BLaER1 (cell line): ENCODE results near the gene SOBP.

Experiments
- H3K27ac ChIP-seq: shearing (Covaris generic); formaldehyde crosslinking; 2 replicates; pipeline ENCODE4 v1.8.1; 2022
- H3K27me3 ChIP-seq: shearing (Covaris generic); formaldehyde crosslinking; 2 replicates; pipeline ENCODE4 v1.8.1; 2022
- H3K36me3 ChIP-seq: shearing (Covaris generic); formaldehyde crosslinking; 2 replicates; pipeline ENCODE4 v1.8.1; 2022
- H3K4me1 ChIP-seq: shearing (Covaris generic); formaldehyde crosslinking; 2 replicates; pipeline ENCODE4 v1.8.1; 2022
- H3K4me2 ChIP-seq: shearing (Covaris generic); formaldehyde crosslinking; 2 replicates; pipeline ENCODE4 v1.8.1; 2022
- H3K4me3 ChIP-seq: shearing (Covaris generic); formaldehyde crosslinking; 2 replicates; pipeline ENCODE4 v1.8.1; 2022
- H3K9ac ChIP-seq: shearing (Covaris generic); formaldehyde crosslinking; 2 replicates; pipeline ENCODE4 v1.8.1; 2022
- H3K9me3 ChIP-seq: shearing (Covaris generic); formaldehyde crosslinking; 2 replicates; pipeline ENCODE4 v1.8.1; 2022
- H4K20me1 ChIP-seq: shearing (Covaris generic); formaldehyde crosslinking; 2 replicates; pipeline ENCODE4 v1.8.1; 2022
- Cebpa-rat ChIP-seq: shearing (Covaris generic); IDR thresholded peaks from 2 replicates; pipeline ENCODE4 v1.8.1; 2022

SOBP gene

DNA sequence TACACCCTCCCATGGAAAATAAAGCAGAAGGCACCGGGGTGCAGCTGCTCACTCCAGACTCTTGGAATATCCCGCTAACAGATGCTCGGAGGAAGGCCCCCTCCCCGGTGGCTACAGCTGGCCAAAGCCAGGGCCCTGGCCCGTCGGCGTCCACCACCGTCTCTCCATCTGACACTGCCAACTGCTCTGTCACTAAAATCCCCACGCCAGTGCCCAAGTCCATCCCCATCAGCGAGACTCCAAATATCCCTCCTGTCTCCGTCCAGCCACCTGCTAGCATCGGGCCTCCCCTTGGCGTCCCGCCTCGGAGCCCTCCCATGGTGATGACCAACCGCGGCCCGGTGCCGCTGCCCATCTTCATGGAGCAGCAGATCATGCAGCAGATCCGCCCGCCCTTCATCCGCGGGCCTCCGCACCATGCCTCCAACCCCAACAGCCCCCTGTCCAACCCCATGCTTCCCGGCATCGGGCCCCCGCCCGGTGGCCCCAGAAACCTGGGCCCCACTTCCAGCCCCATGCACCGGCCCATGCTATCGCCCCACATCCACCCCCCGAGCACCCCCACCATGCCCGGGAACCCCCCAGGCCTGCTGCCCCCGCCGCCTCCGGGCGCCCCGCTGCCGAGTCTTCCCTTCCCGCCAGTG is 143.9 kb downstream of the SOBP start:
- Histone ChIP-seq H3K4me3 (no peak overlapping the region), H4K20me1 (no peaks in the 10 kb centered on the region), H3K36me3 (no peaks in the 10 kb centered on the region), H3K4me2 (no peak overlapping the region), H3K9me3 (peaks cover 22% of the 10 kb centered on the region), H3K27me3 (no peaks in the 10 kb centered on the region), H3K9ac (no peak overlapping the region), H3K4me1 (no peaks in the 10 kb centered on the region), H3K27ac (no peak overlapping the region)
- TF ChIP-seq Cebpa-rat: no peak

DNA sequence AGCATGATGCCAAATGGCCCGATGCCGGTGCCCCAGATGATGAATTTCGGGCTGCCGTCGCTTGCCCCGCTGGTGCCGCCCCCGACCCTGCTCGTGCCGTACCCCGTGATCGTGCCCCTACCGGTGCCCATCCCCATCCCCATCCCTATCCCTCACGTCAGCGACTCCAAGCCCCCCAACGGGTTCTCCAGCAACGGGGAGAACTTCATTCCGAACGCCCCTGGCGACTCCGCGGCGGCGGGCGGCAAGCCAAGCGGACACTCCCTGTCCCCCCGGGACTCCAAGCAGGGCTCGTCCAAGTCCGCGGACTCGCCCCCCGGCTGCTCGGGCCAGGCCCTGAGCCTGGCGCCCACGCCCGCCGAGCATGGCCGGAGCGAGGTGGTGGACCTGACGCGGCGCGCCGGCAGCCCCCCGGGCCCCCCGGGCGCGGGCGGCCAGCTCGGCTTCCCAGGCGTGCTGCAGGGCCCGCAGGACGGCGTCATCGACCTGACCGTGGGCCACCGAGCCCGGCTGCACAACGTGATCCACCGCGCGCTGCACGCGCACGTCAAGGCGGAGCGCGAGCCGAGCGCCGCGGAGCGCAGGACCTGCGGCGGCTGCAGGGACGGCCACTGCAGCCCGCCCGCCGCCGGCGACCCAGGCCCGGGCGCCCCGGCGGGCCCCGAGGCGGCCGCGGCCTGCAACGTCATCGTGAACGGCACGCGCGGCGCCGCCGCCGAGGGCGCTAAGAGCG is 144.6 kb downstream of the SOBP start:
- Histone ChIP-seq H3K27me3 (no peaks in the 10 kb centered on the region), H3K4me3 (no peak overlapping the region), H3K36me3 (no peaks in the 10 kb centered on the region), H3K4me2 (no peak overlapping the region), H3K4me1 (no peaks in the 10 kb centered on the region), H4K20me1 (no peaks in the 10 kb centered on the region), H3K27ac (no peak overlapping the region), H3K9ac (no peak overlapping the region), H3K9me3 (peaks cover 22% of the 10 kb centered on the region)
- TF ChIP-seq Cebpa-rat: no peak

DNA sequence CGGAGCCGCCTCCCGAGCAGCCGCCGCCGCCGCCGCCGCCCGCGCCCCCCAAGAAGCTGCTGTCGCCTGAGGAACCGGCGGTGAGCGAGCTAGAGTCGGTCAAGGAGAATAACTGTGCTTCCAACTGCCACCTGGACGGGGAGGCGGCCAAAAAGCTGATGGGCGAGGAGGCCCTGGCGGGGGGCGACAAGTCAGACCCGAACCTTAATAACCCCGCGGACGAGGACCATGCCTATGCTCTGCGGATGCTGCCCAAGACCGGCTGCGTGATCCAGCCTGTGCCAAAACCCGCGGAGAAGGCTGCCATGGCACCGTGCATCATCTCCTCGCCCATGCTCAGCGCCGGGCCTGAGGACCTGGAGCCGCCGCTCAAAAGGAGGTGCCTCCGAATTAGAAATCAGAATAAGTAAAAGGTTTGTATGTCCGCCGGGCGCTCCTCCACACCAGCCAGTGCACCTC is 145.2 kb downstream of the SOBP start:
- no peaks in the 10 kb centered on the region for H3K4me1 ChIP-seq
- no peaks in the 10 kb centered on the region for H4K20me1 ChIP-seq
- H3K27me3 ChIP-seq: no peaks in the 10 kb centered on the region
- no peaks in the 10 kb centered on the region for H3K36me3 ChIP-seq
- no peak overlapping the region for H3K4me3 ChIP-seq
- no peak overlapping the region for H3K27ac ChIP-seq
- no peak overlapping the region for H3K9ac ChIP-seq
- no peak overlapping the region for H3K4me2 ChIP-seq
- peaks cover 22% of the 10 kb centered on the region for H3K9me3 ChIP-seq
- no peak for TF ChIP-seq Cebpa-rat

DNA sequence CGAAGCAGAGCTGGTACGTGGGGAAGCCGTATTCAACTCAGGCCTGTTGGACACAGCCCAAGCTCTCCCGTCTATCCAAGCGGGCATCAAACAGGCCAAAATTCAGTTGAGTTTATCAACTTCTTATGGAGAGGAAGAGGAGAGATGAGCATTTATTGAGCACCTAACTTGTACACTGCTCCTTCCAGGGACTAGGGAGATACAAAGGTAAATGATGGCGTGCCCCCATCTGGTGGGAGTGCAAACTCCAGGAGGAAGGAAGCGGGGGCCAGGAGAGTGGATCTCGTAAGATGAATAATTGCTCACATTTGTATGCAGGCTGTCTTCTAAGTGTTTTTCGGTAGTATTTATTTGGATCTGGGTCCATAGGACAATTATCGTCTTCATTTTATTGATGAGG is 146.6 kb downstream of the SOBP start:
- Histone ChIP-seq H3K4me2 (no peak overlapping the region), H3K27ac (no peak overlapping the region), H3K9ac (no peak overlapping the region)

DNA sequence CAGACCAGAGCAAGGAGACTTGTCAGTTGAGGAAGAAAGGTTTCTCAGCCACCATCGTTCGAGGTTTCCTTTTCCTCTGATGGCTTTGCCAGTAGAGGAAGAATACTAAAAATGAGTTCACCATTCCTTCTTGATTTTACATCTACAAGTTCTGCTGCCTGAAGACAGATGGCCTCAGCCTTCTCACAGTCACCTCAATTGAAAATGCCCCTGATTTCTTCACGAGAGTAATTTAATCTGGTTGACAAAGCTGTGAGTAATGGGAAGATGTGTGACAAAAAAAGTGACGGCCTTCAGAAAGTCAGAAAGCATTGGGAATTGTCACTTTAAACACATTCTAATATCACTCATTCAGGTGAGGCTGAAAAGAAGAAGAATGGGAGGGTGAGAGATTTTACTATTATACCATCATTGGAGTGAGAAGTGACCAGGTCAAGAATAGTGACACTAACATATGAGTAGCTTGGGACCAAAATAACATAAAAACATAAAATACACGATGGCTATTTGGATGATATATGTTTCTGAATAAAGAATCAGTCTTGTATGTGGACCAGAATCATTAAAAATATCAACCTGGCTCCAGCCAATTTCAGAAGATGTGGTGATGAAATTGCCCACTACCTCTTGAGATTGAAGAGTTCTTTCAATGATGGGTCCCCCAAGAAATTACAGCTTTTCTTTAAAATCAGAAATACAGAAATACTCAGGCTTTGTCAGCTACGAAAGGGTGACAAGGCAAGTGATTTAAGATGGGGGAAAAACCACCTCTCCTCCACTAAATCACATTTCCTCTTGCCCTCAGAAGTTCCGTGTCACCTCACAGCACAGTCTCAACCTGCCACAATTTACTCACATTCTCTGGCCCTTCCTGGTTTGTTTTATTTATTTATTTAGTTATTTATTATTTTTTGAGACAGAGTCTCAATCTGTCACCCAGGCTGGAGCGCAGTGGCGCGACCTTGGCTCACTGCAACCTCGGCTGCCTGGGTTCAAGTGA is 147.7 kb downstream of the SOBP start:
- no peak overlapping the region for H3K27ac ChIP-seq
- H3K9me3 ChIP-seq: peaks cover 22% of the 10 kb centered on the region
- H4K20me1 ChIP-seq: no peaks in the 10 kb centered on the region
- H3K9ac ChIP-seq: no peak overlapping the region
- no peak for TF ChIP-seq Cebpa-rat
- H3K4me2 ChIP-seq: no peak overlapping the region
- H3K36me3 ChIP-seq: no peaks in the 10 kb centered on the region
- H3K27me3 ChIP-seq: no peaks in the 10 kb centered on the region
- no peak overlapping the region for H3K4me3 ChIP-seq
- H3K4me1 ChIP-seq: peaks cover 11% of the 10 kb centered on the region

More for the DNA sequence above, 146.6 kb downstream of the SOBP start:
- Histone ChIP-seq H4K20me1 (no peaks in the 10 kb centered on the region), H3K9me3 (peaks cover 22% of the 10 kb centered on the region), H3K4me3 (no peak overlapping the region), H3K4me1 (no peaks in the 10 kb centered on the region), H3K27me3 (no peaks in the 10 kb centered on the region), H3K36me3 (no peaks in the 10 kb centered on the region)
- no peak for TF ChIP-seq Cebpa-rat

DNA sequence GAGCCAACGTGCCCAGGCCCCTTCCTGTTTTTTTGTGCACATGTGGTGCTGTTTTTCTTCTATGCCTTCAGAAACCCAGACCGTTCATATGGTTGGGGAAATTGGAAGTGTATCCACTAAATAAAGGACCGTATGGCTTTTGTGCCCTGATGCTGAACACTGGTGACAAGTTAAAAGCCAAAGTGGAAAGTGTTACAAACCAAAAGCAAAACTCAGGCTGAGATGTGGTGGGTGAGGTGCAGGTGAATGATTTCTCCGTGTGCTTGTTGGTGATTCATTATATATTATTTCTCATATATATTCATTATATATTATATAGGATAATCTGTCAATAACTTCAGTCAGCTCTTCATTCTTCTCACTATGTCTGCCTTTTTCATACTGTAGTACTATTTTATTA is 148.6 kb downstream of the SOBP start:
- H3K4me1 ChIP-seq: peaks cover 19% of the 10 kb centered on the region
- no peak overlapping the region for H3K4me3 ChIP-seq
- no peaks in the 10 kb centered on the region for H3K27me3 ChIP-seq
- H3K36me3 ChIP-seq: no peaks in the 10 kb centered on the region
- peaks cover 22% of the 10 kb centered on the region for H3K9me3 ChIP-seq
- no peak overlapping the region for H3K27ac ChIP-seq
- H3K9ac ChIP-seq: no peak overlapping the region
- H3K4me2 ChIP-seq: no peak overlapping the region
- no peak for TF ChIP-seq Cebpa-rat
- no peaks in the 10 kb centered on the region for H4K20me1 ChIP-seq

DNA sequence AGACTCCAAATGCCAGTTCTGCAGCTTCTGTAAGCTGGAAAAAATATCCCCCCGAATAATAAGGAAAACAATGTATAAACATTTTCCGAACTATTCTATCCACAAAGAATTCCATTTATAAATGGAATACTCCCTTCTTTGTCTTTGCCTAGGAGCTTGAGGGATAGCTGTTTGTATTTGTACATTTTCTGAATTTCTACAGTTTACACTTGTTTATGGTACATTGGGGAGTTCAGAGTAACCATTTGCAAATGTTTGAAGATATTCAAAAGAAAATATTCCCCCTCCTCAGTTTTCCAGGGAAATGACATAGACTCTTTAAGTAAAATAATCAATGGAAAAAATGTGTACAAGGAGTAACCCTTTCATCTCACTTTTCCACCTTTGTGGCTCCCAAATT is 149.6 kb downstream of the SOBP start:
- H3K27me3 ChIP-seq: no peaks in the 10 kb centered on the region
- H3K9me3 ChIP-seq: peaks cover 13% of the 10 kb centered on the region
- no peaks in the 10 kb centered on the region for H3K36me3 ChIP-seq
- H3K4me2 ChIP-seq: no peak overlapping the region
- H3K4me3 ChIP-seq: no peak overlapping the region
- no peak for TF ChIP-seq Cebpa-rat
- peaks cover 19% of the 10 kb centered on the region for H3K4me1 ChIP-seq
- H3K27ac ChIP-seq: no peak overlapping the region
- H3K9ac ChIP-seq: no peak overlapping the region
- no peaks in the 10 kb centered on the region for H4K20me1 ChIP-seq

DNA sequence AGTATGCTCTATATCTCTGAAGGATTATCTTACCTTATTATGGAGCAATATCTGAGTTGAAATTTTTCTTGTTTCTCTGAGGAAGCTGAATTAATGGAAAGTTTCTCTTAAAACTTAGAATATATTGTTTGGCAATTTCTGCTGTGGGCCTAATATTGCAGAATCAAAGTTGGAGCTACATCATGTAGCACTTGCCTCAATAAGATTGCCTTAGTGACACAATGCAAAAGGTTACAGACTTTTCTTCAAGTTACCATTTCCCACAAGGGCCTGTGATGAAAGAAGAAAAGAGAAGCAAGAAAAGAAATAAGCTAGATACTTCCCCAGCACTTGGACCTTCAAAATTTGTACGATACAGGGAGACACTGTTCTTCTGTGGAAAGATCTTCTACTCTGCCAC is 151.2 kb downstream of the SOBP start:
- H3K27me3 ChIP-seq: no peaks in the 10 kb centered on the region
- no peaks in the 10 kb centered on the region for H3K9me3 ChIP-seq
- no peak overlapping the region for H3K4me2 ChIP-seq
- peaks cover 25% of the 10 kb centered on the region for H3K4me1 ChIP-seq
- H3K36me3 ChIP-seq: no peaks in the 10 kb centered on the region
- no peak overlapping the region for H3K27ac ChIP-seq
- H3K9ac ChIP-seq: no peak overlapping the region
- no peak overlapping the region for H3K4me3 ChIP-seq
- no peaks in the 10 kb centered on the region for H4K20me1 ChIP-seq
- TF ChIP-seq Cebpa-rat: no peak

DNA sequence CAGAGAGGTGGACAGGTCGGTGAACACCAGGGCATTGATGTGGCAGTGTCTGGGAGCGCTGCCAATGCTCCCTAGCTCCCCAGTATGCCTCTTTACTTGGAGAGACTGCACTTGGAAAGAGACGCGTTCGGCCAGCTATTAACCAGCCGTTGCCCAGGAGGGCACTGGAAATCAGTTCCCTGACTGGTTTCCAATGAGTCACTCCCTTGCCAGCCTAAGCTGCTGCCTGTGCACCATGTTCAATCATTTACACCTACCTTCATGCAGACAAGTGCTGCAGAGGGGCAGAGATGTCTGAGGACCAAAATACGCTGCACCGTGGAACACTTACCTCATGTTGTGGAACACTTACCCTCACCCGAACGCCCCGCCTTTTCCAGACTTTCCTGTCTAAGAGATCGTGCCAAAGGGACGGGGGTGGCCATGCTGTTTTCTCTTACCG is 151.6 kb downstream of the SOBP start:
- Histone ChIP-seq H3K9me3 (no peaks in the 10 kb centered on the region), H3K27me3 (no peaks in the 10 kb centered on the region), H3K36me3 (no peaks in the 10 kb centered on the region), H3K4me3 (no peak overlapping the region), H3K4me2 (no peak overlapping the region), H3K4me1 (peaks cover 29% of the 10 kb centered on the region), H4K20me1 (no peaks in the 10 kb centered on the region), H3K9ac (no peak overlapping the region), H3K27ac (no peak overlapping the region)
- no peak for TF ChIP-seq Cebpa-rat
